GM04503 (cell line): ENCODE measurements around the gene ERBB4.

Experiments used
- DNase-seq: peaks from one replicate; pipeline ENCODE4 v3.0.0-alpha.2; 2012; ENCODE audit warnings: low read depth

The ERBB4 gene

GRCh38 chr2:211401328-211401727 lies 1137.3 kb downstream of the ERBB4 start:
- no peak for DNase-seq

- no peak for DNase-seq
Measured at GRCh38 chr2:211397764-211398163, 1140.8 kb downstream of the ERBB4 start.

- no peak for DNase-seq
Measured at GRCh38 chr2:211396815-211397214, 1141.8 kb downstream of the ERBB4 start.

- DNase-seq = no peak
Measured at GRCh38 chr2:211391189-211391567, 1147.4 kb downstream of the ERBB4 start.

GRCh38 chr2:211390536-211391188 lies 1147.9 kb downstream of the ERBB4 start:
- DNase-seq = no peak

GRCh38 chr2:211387734-211388133 lies 1150.9 kb downstream of the ERBB4 start:
- no peak for DNase-seq

GRCh38 chr2:211380041-211380440 lies 1158.6 kb downstream of the ERBB4 start:
- no peak for DNase-seq

GRCh38 chr2:211376410-211376809 lies 1162.2 kb downstream of the ERBB4 start:
- no peak for DNase-seq

- DNase-seq = no peak
Measured at GRCh38 chr2:211373203-211373602, 1165.4 kb downstream of the ERBB4 start.

- no peak for DNase-seq
Measured at GRCh38 chr2:211371465-211371864, 1167.1 kb downstream of the ERBB4 start.

GRCh38 chr2:211368467-211368866 lies 1170.1 kb downstream of the ERBB4 start:
- no peak for DNase-seq

- DNase-seq = no peak
Measured at GRCh38 chr2:211367711-211368110, 1170.9 kb downstream of the ERBB4 start.

- DNase-seq = no peak
Measured at GRCh38 chr2:211367293-211367692, 1171.3 kb downstream of the ERBB4 start.

- no peak for DNase-seq
Measured at GRCh38 chr2:211364911-211365310, 1173.7 kb downstream of the ERBB4 start.

- DNase-seq = no peak
Measured at GRCh38 chr2:211361383-211361782, 1177.2 kb downstream of the ERBB4 start.

- no peak for DNase-seq
Measured at GRCh38 chr2:211359347-211359746, 1179.3 kb downstream of the ERBB4 start.

- no peak for DNase-seq
Measured at GRCh38 chr2:211358504-211358903, 1180.1 kb downstream of the ERBB4 start.

- DNase-seq = no peak
Measured at GRCh38 chr2:211354481-211354880, 1184.1 kb downstream of the ERBB4 start.

GRCh38 chr2:211351987-211352386 lies 1186.6 kb downstream of the ERBB4 start:
- DNase-seq = no peak

- no peak for DNase-seq
Measured at GRCh38 chr2:211349031-211349430, 1189.6 kb downstream of the ERBB4 start.

- no peak for DNase-seq
Measured at GRCh38 chr2:211347328-211347727, 1191.3 kb downstream of the ERBB4 start.

GRCh38 chr2:211344289-211344688 lies 1194.3 kb downstream of the ERBB4 start:
- no peak for DNase-seq

GRCh38 chr2:211333377-211333776 lies 1205.2 kb downstream of the ERBB4 start:
- DNase-seq = no peak

GRCh38 chr2:211331736-211332135 lies 1206.9 kb downstream of the ERBB4 start:
- no peak for DNase-seq

GRCh38 chr2:211329882-211330281 lies 1208.7 kb downstream of the ERBB4 start:
- no peak for DNase-seq
